Neural progenitor cell (in vitro differentiated cells): ENCODE results near the gene SYNGR3. TPM values are rescaled to one million over a fixed set of nuclear protein-coding genes. Genes with fewer than 3 reads are reported as not detected.
"Not testable (repeated sequence)": the region's sequence is repeated elsewhere in the genome, so short reads cannot be mapped to it uniquely, and the experiment has no call there.

Experiments used
- DNase-seq: peaks from one replicate; pipeline ENCODE4 v3.0.0-alpha.2; 2016; ENCODE audit warnings: low spot score
- H2AFZ ChIP-seq: fragments of 200-600 bp; sonication (generic); replicated peaks from 2 replicates; pipeline ENCODE4 v1.6.1; 2016; ENCODE audit warnings: antibody characterized with exemption
- H3F3A ChIP-seq: fragments of 200-600 bp; sonication (generic); 2 replicates; pipeline ENCODE4 v1.6.1; 2016; ENCODE audit warnings: antibody characterized with exemption, low read depth
- H3K27ac ChIP-seq: fragments of 200-600 bp; sonication (generic); 2 replicates; pipeline ENCODE4 v1.5.1; 2016; ENCODE audit warnings: mild to moderate bottlenecking
- H3K27me3 ChIP-seq: fragments of 200-600 bp; sonication (generic); 2 replicates; pipeline ENCODE4 v1.6.1; 2016; ENCODE audit warnings: mild to moderate bottlenecking, moderate library complexity
- H3K36me3 ChIP-seq: fragments of 200-600 bp; sonication (generic); 2 replicates; pipeline ENCODE4 v1.5.1; 2016
- H3K4me1 ChIP-seq: fragments of 200-600 bp; sonication (generic); 2 replicates; pipeline ENCODE4 v1.6.1; 2016; ENCODE audit warnings: mixed run types
- H3K4me2 ChIP-seq: fragments of 200-600 bp; sonication (generic); 2 replicates; pipeline ENCODE4 v1.6.1; 2016
- H3K4me3 ChIP-seq: fragments of 200-600 bp; sonication (generic); 2 replicates; pipeline ENCODE4 v1.5.1; 2016
- H3K79me2 ChIP-seq: fragments of 200-600 bp; sonication (generic); 2 replicates; pipeline ENCODE4 v1.6.1; 2016; ENCODE audit warnings: low read depth
- H3K9ac ChIP-seq: fragments of 200-600 bp; sonication (generic); 2 replicates; pipeline ENCODE4 v1.6.1; 2016
- H3K9me3 ChIP-seq: fragments of 200-600 bp; sonication (generic); 2 replicates; pipeline ENCODE4 v1.5.1; 2016; ENCODE audit warnings: low read depth
- H4K20me1 ChIP-seq: fragments of 200-600 bp; sonication (generic); 2 replicates; pipeline ENCODE4 v1.6.1; 2016; ENCODE audit warnings: low read depth
- H3K27ac Mint-ChIP-seq: 3 replicates; pipeline ENCODE4 v1.8.0; 2021; ENCODE audit warnings: mixed read lengths
- H3K27me3 Mint-ChIP-seq: 2 replicates; pipeline ENCODE4 v1.8.0; 2022; ENCODE audit warnings: low read depth, mild to moderate bottlenecking, inconsistent platforms, moderate library complexity, mixed read lengths; ENCODE audit not compliant: insufficient read depth
- H3K36me3 Mint-ChIP-seq: 3 replicates; pipeline ENCODE4 v1.8.0; 2021; ENCODE audit warnings: mixed read lengths
- H3K4me1 Mint-ChIP-seq: 3 replicates; pipeline ENCODE4 v1.8.0; 2021; ENCODE audit warnings: mixed read lengths
- H3K4me3 Mint-ChIP-seq: 3 replicates; pipeline ENCODE4 v1.8.0; 2021; ENCODE audit warnings: mild to moderate bottlenecking, moderate library complexity, mixed read lengths
- H3K9me3 Mint-ChIP-seq: 3 replicates; pipeline ENCODE4 v1.8.0; 2020; ENCODE audit warnings: mixed read lengths
- CTCF ChIP-seq: fragments of 200-600 bp; sonication (generic); IDR thresholded peaks from 2 replicates; pipeline ENCODE4 v1.5.1; 2017; ENCODE audit warnings: antibody characterized with exemption, mild to moderate bottlenecking
- EZH2 ChIP-seq: fragments of 200-600 bp; sonication (generic); IDR thresholded peaks from 2 replicates; pipeline ENCODE4 v1.6.1; 2017; ENCODE audit warnings: antibody characterized with exemption, mild to moderate bottlenecking, moderate library complexity
- EZH2phosphoT487 ChIP-seq: fragments of 200-600 bp; sonication (generic); IDR thresholded peaks from 2 replicates; pipeline ENCODE4 v1.6.1; 2017; ENCODE audit warnings: antibody characterized with exemption
- total RNA-seq: library from RNA; depleted of rRNA; stranded (reverse); fragments of >200 nt; gene quantifications from 2 replicates; pipeline ENCODE4 v1.2.3, GENCODE V29; 2015; ENCODE audit warnings: low replicate concordance

The SYNGR3 gene
- total RNA-seq, 1 donor from 2014 or later, result 4.4 TPM

- Mint-ChIP-seq H3K27ac (no peak overlapping the region), H3K27me3 (peaks cover 6% of the 10 kb centered on the region), H3K9me3 (no peaks in the 10 kb centered on the region), H3K4me3 (no peak overlapping the region), H3K4me1 (peaks cover 6% of the 10 kb centered on the region), H3K36me3 (no peaks in the 10 kb centered on the region)
- no peaks in the 10 kb centered on the region for H3K9me3 ChIP-seq
- no peaks in the 10 kb centered on the region for H4K20me1 ChIP-seq
- no peak for DNase-seq
- H3K9ac ChIP-seq, result no peak overlapping the region
- no peaks in the 10 kb centered on the region for H3K27me3 ChIP-seq
- no peaks in the 10 kb centered on the region for H3F3A ChIP-seq
- H3K4me1 ChIP-seq, result no peaks in the 10 kb centered on the region
- no peak overlapping the region for H2AFZ ChIP-seq
- no peak for TF ChIP-seq EZH2
- TF ChIP-seq CTCF, result no peak
- no peak for TF ChIP-seq EZH2phosphoT487
- H3K36me3 ChIP-seq, result no peaks in the 10 kb centered on the region
- H3K4me3 ChIP-seq, result no peak overlapping the region
- H3K27ac ChIP-seq, result no peak overlapping the region
- no peaks in the 10 kb centered on the region for H3K79me2 ChIP-seq
- H3K4me2 ChIP-seq, result no peak overlapping the region
Observed at GRCh38 chr16:1949507-1949906, 40.3 kb upstream of the SYNGR3 start.

- Histone ChIP-seq H3K4me3 (no peak overlapping the region), H3K27me3 (no peaks in the 10 kb centered on the region), H3K9ac (no peak overlapping the region), H4K20me1 (no peaks in the 10 kb centered on the region), H3K4me2 (no peak overlapping the region), H3K79me2 (no peaks in the 10 kb centered on the region), H3K27ac (no peak overlapping the region), H3F3A (no peaks in the 10 kb centered on the region), H3K36me3 (no peaks in the 10 kb centered on the region), H3K4me1 (no peaks in the 10 kb centered on the region), H3K9me3 (no peaks in the 10 kb centered on the region), H2AFZ (no peak overlapping the region)
- no peaks in the 10 kb centered on the region for H3K9me3 Mint-ChIP-seq
- peaks cover 5% of the 10 kb centered on the region for H3K4me1 Mint-ChIP-seq
- no peak overlapping the region for H3K4me3 Mint-ChIP-seq
- no peaks in the 10 kb centered on the region for H3K36me3 Mint-ChIP-seq
- H3K27ac Mint-ChIP-seq, result no peak overlapping the region
- TF ChIP-seq EZH2 (no peak), CTCF (no peak), EZH2phosphoT487 (no peak)
- peaks cover 6% of the 10 kb centered on the region for H3K27me3 Mint-ChIP-seq
- no peak for DNase-seq
Observed at GRCh38 chr16:1950047-1950446, 39.7 kb upstream of the SYNGR3 start.

GRCh38 chr16:1950559-1950958 is 39.2 kb upstream of the SYNGR3 start:
- peaks cover 6% of the 10 kb centered on the region for H3K27me3 Mint-ChIP-seq
- H3K36me3 Mint-ChIP-seq, result no peaks in the 10 kb centered on the region
- Histone ChIP-seq H3K9me3 (no peaks in the 10 kb centered on the region), H3K27me3 (no peaks in the 10 kb centered on the region), H3K4me2 (no peak overlapping the region), H3F3A (no peaks in the 10 kb centered on the region), H3K79me2 (no peaks in the 10 kb centered on the region), H3K27ac (no peak overlapping the region), H3K9ac (no peak overlapping the region), H3K4me3 (no peak overlapping the region), H3K4me1 (no peaks in the 10 kb centered on the region), H3K36me3 (no peaks in the 10 kb centered on the region), H4K20me1 (no peaks in the 10 kb centered on the region), H2AFZ (no peak overlapping the region)
- TF ChIP-seq CTCF (no peak), EZH2phosphoT487 (no peak), EZH2 (no peak)
- no peak overlapping the region for H3K27ac Mint-ChIP-seq
- H3K4me1 Mint-ChIP-seq, result peaks cover 5% of the 10 kb centered on the region
- no peak for DNase-seq
- no peak overlapping the region for H3K4me3 Mint-ChIP-seq
- no peaks in the 10 kb centered on the region for H3K9me3 Mint-ChIP-seq

- Histone ChIP-seq H4K20me1 (no peaks in the 10 kb centered on the region), H3K9me3 (no peaks in the 10 kb centered on the region), H3F3A (peaks cover under 1% of the 10 kb centered on the region), H3K4me1 (no peaks in the 10 kb centered on the region), H3K27ac (no peak overlapping the region), H3K36me3 (no peaks in the 10 kb centered on the region), H3K79me2 (no peaks in the 10 kb centered on the region), H3K27me3 (no peaks in the 10 kb centered on the region), H2AFZ (no peak overlapping the region), H3K4me2 (no peak overlapping the region), H3K9ac (no peak overlapping the region), H3K4me3 (no peak overlapping the region)
- DNase-seq, result no peak
- Mint-ChIP-seq H3K4me3 (no peak overlapping the region), H3K27me3 (peaks cover 5% of the 10 kb centered on the region), H3K36me3 (no peaks in the 10 kb centered on the region), H3K27ac (no peak overlapping the region), H3K9me3 (no peaks in the 10 kb centered on the region), H3K4me1 (peaks cover 5% of the 10 kb centered on the region)
- TF ChIP-seq EZH2phosphoT487, result no peak
- TF ChIP-seq EZH2, result no peak
- TF ChIP-seq CTCF, result no peak
Observed at GRCh38 chr16:1953734-1954133, 36.0 kb upstream of the SYNGR3 start.

- H3K27me3 Mint-ChIP-seq, H3K27me3 ChIP-seq, H2AFZ ChIP-seq, H3K27ac ChIP-seq, H3K9me3 ChIP-seq, H3K36me3 Mint-ChIP-seq, H3K4me3 ChIP-seq, H3K9me3 Mint-ChIP-seq, H3K4me1 ChIP-seq, H3K9ac ChIP-seq, H3K4me3 Mint-ChIP-seq, H3K36me3 ChIP-seq, DNase-seq, H3K4me2 ChIP-seq: not testable (repeated sequence)
- H4K20me1 ChIP-seq, result peaks cover 24% of the 10 kb centered on the region
- H3K79me2 ChIP-seq, result peaks cover 18% of the 10 kb centered on the region
- Mint-ChIP-seq H3K4me1 (peaks cover 18% of the 10 kb centered on the region), H3K27ac (peak overlapping the region; percentile 78)
- H3F3A ChIP-seq, result peaks cover 29% of the 10 kb centered on the region
Observed at GRCh38 chr16:1957434-1958142, 32.2 kb upstream of the SYNGR3 start.
